HG03469 (cell line): ENCODE measurements around the gene M1AP.
"Not testable (repeated sequence)": the region's sequence is repeated elsewhere in the genome, so short reads cannot be mapped to it uniquely, and the experiment has no call there.

Experiments
- ATAC-seq: cut with Tn5 transposase; IDR thresholded peaks from one replicate; pipeline ENCODE4 v1.9.1; 2021; ENCODE audit warnings: mild to moderate bottlenecking, moderate library complexity, moderate number of reproducible peaks; ENCODE audit not compliant: unreplicated experiment

M1AP gene

DNA sequence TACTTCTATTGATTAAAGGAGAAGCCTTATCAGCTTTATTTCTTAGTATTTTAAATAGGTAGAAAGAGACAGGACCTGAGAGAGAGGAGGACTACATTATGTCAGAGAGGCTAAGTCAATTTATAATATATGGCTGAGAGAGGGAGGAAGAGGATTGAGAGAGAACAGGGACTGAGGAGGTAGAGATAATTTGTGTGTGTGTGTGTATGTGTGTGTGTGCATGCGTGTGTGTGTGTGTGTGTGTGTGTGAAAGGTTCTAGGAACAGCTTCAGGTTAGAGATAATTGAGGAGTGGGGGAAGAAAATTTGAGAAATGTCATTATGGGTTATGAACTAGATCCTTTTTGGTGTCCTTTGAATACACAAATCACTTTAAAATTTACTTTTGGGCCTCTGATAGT lies 78.4 kb downstream of the M1AP start:
- no peak for ATAC-seq

DNA sequence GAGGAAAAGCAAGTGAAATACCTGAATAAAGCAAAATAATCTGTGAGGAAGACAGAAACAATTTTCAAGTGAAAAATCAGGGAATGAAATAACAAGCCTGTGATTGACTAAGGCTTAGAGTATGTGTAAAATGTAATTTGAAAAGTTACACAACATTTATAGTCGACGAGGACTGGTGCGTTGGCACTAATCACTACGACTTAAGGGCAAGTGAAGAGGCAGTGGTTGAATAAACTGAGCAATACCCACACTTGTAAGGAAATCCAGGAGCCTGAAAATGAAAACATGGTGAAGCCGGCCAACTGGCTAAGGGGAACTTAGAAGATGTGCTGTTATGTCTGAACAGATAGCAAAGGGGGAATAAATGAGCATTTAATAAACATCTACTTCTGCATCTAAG lies 80.2 kb downstream of the M1AP start:
- ATAC-seq = no peak

DNA sequence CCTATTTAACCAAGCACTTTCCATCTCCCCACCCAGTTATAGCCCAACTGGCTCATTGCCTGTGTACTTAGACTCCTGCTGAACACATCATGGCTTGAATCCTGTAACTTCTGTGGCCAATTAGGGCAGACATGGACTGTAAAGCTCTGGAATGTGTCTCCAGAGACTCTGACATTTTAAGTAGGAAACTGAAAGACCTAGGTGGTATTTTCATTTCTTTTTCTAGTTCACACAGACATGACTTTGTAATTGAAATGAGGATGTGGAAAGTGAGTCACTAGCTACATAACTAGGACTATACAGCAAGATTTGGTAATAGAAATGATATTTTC lies 81.4 kb downstream of the M1AP start:
- ATAC-seq = no peak

DNA sequence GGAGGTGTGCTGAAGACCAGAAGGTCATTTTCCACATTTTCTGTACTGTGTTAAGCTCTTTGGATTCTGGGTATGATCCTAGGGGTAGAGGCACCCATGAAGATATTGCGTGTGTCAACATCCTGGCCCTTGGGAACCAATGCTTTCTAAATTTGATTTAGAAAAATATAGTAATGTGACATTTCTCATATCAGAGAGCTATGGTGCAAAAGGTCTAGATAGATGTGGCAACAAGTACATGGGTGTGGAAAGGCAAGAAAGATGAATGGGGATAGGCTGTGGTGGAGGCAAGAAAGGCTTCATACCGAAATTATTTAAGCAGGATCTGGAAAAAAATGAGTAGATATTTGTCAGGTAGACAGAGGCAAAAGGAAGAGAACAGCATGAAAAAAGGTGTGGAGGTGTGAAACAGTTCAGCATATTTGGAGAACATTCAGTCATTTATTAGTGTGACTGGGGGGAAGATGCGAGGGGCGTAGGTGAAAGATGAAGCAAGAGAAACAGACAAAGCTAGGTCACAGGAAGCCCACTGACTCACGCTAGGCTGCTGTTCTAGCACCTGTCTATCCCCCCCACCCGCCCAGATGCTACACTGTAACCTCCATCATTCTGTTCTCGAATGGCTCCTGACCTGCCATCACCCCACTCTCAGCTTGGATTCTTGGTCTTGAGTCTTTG lies 81.9 kb downstream of the M1AP start:
- no peak for ATAC-seq

DNA sequence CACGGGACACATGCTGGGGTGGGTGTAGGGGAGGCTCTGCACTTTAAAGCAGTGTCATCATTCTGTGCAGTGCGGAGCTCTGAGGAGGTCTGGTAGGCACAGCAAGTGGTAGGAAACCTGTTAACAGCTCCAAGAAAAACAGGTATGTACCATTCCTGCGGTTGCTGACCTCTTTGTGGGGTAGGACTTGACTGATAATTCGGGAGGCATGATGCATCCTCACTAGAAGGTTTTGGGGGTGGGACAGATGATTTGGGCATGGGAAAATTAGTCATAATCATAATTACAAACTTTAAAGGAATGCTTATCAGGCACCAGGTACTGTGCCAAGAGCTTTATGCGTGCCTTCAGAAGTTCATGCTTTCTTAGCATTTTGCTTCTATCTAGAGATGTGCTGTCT lies 83.9 kb downstream of the M1AP start:
- ATAC-seq = no peak

DNA sequence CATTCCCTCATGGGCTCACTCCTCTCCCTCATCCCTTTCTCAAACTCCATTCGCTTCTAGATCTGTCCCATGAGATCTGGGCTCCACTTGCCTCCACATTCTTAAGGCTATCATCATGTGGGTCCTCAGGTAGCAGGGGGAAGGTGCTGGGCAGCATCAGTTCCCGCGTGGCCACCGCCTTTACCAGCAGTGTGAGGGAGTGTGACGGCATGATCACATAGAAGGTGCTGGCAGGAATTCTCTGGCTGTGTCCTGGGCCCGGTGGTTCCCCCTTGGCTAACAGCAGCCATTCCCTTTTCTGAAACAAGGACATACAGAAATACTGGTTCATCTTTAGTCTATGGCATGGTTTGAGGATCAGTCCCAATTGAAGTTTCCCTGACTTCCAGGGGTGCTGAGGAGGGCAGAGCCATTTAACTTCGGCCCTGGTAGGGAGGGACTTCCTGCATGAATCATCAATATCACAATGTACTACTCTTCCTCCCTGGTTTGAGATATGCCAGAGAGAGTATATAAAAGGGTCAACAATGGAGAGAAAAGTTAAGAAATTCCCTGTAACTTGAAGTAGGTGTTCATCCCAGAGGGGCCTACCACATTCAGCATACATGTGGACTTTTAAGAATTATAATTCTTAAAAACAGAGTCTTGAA lies 85.9 kb downstream of the M1AP start:
- ATAC-seq = no peak

DNA sequence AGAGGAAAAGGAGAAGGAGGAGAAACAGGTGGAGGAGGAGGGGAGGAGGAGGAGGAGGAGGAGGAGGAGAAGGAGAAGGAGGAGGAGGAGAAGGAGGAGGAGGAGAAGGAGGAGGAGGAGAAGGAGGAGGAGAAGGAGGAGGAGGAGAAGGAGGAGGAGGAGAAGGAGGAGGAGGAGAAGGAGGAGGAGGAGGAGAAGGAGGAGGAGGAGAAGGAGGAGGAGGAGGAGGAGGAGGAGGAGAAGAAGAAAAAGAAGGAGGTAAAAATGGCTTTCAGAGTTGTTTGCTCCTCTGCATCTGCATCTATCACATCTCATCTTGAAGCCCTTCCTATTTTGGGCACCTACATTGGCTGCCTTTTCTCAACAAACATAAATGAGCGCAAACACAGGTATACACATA lies 87.1 kb downstream of the M1AP start:
- not testable (repeated sequence) for ATAC-seq

DNA sequence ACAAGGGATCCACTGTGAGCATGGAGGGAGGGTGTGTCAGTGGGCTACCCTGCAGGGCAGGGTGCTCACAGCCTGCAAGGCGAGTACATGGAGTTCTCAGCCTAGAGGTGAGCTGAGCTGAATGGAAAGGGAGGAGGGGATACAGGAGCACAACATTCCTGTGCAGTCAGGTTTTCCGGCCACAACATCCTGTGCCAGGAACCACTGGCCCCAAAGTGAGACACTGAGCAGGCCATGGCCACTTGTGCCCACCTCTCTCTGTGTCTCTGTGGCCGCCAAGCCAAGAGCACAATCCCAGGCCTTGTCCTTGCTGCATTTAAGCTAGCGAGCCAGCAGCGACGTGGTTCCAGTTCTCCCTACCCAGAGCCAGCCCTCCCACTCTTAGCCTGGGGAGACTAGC lies 87.5 kb downstream of the M1AP start:
- no peak for ATAC-seq

DNA sequence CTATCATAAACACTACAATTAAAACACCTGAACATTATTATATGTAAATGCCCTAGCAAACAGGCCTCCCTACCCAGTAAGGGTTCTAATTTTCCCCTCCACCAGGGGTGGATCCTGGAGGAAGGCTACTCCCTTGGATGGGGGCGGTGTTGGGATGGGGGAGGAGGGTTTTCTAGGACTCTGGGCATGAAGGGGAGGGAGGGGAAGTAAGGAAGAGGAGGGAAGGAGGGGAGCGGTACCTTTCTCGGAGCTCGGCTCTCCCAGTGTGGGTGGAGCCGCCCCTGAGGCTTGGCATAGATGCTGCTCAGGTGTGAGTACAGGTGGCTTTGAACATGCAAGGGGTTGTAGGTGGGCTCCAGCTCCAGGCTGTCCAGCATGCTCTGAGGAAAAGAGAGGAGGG lies 88.2 kb downstream of the M1AP start:
- no peak for ATAC-seq

DNA sequence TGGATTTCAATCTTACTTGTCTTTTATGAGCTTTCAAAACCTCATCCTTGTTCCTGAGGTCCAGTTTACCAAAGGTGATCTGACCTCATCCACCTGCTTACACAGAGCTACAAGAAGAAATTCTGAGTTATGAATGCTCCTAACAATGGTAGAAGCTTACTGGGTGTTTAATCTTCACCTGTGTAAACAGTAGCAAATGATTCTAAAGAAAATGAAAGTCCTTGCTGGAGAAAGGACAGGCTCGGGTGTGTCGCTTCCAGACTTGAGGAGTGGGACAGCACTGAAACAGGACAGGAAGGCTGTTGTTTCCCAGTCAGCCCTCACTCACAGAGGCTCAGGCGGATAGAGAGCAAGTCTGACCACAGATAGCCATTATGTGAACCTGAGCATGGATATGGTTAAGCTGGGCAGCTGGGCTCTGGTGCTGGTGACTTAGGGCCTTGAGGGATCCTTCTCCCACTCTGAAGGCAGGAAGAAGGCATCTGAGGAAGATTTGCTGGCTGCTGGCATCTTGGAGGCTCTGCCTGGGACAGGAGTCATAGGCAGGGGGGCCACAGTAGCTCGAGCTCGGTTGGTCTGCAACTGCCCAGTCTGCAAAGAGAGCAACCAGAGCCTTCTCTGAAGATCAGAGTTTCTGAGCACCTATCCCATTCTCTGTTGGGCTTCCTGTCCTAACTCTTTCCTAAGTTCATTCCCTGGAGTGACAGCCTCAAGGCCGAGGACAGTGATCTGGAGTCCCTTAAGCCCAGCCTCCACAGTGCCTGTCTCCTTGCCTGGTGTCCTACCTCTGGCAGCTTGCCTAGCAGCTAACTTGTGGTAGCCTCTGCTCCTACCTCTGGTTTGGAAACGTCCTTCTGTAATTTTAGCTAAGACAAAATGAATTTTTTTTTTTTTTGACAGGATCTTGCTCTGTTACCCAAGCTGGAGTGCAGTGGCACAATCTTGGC lies 89.6 kb downstream of the M1AP start:
- ATAC-seq = no peak

DNA sequence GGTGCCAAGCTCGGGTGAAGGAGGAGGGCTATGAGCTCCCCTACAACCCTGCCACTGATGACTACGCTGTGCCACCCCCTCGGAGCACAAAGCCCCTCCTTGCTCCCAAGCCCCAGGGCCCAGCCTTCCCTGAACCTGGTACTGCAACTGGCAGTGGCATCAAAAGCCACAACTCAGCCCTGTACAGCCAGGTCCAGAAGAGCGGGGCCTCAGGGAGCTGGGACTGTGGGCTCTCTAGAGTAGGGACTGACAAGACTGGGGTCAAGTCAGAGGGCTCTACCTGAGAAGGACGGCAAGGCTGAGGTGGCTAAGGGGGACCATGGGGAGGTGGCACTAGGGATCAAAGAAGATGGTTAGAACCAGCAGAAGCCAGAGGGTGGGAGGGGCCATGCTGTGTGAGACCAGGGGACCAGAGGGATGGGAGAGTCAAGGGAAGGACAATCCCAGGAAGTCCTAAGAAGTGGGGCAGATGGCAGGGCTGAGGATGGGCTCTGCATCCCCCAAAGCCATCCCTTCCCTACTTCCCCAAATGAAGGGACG lies 91.2 kb downstream of the M1AP start:
- no peak for ATAC-seq

DNA sequence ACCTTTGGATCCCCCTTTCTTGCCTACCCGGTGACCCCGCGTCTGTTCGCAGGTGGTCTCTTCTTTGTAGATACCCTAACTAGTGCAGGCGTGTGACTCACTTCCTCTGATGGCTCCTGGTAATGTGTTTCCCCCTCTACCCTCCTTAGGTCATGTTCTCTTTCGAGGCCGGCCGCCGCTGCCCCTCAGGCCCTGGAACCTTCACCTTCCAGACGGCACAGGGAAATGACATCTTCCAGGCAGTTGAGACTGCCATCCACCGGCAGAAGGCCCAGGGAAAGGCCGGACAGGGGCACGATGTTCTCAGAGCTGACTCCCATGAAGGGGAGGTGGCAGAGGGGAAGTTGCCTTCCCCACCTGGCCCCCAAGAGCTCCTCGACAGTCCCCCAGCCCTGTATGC lies 92.0 kb downstream of the M1AP start:
- ATAC-seq = no peak

DNA sequence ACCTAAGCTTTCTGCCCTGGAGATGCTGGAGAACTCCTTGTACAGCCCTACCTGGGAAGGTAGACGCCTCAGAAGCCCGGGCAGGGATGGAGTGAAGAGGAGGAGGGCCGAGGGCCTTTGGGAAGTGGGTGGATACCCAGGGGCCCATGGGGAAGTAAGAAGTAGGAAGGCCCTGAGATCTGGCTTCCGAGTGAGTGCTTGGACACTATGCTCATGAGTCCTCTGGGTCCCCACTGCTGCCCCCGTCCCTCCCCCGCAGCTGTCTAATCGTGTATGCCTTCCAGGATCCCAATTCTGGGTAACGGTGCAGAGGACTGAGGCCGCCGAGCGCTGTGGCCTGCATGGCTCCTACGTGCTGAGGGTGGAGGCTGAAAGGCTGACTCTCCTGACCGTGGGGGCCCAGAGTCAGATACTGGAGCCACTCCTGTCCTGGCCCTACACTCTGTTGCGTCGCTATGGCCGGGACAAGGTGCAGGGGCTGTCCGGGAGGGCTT lies 92.5 kb downstream of the M1AP start:
- no peak for ATAC-seq

DNA sequence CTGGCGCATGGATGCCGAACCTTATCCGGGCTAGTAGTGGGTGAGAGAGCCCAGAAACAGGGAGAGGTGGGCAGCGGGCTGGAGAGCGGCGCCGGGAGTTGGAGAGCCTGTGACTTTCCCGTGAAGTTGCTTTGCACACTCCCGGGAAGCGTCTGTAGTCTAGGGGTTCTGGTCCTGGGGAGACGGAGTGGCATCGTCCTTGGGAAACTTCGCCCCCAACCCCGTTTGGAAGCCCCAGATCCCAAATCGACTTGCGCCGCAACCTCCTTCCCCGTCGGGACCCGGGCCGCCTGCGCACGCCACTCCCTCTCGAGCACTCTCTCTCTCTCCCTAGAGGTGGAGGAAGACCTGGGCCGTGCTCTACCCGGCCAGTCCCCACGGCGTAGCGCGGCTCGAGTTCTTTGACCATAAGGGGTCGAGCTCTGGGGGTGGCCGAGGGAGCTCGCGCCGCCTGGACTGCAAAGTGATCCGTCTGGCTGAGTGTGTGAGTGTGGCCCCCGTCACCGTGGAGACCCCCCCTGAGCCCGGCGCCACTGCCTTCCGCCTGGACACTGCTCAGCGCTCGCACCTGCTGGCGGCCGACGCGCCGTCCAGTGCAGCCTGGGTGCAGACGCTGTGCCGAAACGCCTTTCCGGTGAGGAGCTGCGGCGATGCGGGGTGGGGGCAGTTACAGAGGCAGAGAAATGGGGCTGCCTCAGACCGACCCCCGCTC lies 93.2 kb downstream of the M1AP start:
- no peak for ATAC-seq

DNA sequence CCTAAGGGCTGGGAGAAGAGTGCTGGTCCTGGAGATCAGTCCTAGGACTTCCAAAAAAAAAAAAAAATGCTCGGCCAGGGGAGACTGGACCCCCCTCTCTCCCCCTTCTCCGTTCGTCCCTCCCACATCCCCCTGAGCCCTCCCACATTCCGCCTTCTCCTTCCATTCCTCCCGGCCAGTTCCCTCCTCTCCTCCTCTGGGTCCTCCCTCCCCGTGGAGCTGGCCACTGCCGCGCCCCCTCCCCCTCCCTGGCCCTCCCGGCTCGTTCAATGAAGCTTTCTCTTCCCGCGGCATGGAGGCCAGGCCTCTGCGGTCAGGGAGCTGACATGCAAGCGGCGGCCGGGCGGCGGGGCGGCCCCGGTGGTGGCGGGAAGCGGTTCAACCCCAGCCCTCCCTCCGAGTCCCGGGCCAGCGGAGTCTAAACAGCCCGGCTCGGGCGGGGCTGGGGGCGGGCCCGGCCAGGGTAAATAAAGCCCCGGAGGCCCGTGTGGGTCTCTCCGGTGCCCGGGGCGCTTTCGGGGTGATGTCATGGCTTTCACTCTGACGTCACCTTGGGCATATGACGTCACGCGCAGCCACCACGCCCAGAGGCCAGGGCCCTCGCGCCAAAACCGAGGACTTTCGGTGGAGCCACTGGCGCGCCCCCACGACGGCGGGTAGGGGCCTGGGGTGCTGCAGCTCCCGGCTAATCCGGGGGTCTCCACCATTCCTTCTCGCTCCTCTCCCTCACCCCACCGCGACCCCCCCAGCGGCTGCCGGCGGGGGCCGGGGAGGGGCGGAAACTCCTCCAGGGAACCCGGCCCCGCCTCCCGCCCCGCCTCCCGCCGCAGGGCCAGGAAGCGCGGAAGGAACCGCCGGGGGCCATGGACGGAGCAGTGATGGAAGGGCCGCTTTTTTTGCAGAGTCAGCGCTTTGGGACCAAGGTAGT lies 94.0 kb downstream of the M1AP start, which contains the start of the genes DOK1 and LOXL3:
TSS of gene DOK1 (plus strand) at position 829 of the 928 bp plus-strand sequence. CDS start at position 864, 35 bp downstream.
TSS of gene LOXL3 (minus strand) at position 51 of the 928 bp plus-strand sequence. CDS start 1,308 bp downstream, outside the sequence.
- ATAC-seq = peak; percentile 29

DNA sequence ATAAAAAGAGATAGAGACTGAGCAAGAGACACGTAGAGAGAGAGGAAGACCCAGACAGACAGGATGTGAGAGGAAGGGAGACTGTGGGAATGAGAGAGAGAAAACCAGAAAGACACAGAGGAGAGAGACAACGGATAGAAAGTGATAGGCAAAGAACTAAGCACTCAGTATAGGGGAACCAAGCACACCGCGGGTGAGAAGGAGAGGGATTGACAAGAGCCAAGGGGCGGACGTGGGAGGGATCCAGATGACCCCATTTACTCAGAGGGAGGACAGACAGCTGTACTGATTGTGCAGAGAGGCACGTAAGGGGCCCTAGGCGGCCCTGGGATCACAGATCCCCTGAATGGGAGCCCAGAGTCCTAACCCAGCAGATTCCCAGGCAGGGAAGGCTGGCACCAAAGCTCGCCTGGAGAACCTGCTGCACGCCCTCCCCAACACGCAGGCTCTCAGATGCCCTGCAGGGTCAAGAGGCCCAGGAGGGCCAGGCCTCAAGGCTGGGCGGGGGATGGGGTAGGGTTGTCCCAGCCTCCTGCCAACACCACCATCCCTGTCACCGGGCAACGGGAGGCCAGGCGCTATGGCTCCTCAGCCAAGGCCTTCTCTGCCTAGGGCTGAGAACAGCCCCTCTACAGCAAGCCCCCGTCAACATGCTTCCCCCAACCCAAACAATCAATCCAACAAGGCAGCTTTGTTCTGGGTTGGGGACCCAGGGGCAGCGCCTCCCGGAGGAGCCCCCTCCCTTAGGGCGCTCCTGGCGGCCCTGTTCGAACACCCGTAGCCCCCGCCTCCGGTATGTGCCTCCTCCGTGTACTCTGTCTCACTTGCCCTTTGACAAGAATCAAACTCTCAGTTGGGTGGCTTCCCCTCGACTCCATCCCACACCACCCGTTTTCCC lies 95.0 kb downstream of the M1AP start:
- ATAC-seq = no peak

DNA sequence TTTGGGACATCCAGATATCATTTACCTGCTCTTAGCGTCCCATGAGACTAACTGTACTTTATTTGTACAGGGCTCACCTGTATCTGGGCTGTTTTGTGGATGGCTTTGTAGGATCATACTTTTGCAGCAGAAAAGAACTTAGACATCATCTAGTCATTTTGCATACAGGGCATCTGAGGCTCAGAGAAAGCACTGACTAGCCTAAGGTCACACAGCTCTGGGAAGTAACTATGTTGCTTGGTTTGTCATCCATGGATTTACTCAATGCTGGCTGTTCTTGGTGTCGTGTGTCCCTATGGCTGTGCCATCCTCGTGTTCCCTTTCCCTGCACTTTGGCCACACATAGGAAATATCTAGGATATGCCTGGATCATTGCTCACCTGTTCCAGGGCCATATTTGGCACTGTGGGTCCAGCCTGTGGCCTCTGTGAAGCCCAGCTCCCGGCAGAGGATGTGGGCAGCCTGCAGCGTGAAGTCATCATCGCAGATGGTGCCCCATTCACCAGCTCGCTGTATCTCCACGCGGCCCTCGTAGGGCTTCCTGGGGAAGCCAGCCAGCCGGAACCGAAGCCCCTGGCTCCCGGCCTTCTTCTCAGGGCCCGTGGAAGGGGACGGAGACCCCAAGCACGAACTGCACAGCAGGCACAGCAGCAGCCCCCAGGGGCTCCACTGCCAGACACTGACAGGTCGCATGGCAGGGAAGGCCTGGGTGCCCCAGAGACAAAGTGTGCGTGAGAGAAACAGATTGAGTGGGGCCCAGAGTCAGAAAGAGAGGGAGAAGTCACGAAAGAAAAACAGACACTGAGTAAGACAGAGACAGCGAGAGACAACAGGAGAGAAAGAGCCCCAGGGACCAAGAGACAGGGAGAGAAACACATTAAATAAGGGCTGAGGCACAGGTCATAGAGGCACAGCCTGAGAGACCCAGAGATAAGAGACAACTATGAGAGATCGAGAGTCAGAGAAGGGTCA lies 95.9 kb downstream of the M1AP start:
- ATAC-seq = no peak
